Measurements from ENCODE around the gene IMMP2L.

IMMP2L gene

GRCh38 chr7:110827287-110827855, 734.9 kb downstream of the IMMP2L start:
- H3K4me3 ChIP-seq (ENCODE audit: low read depth, low read length): no peak overlapping the region
- no peak for DNase-seq (ENCODE audit: low read depth)
- TF ChIP-seq CTCF (IDR thresholded peaks at IDR 0.05; ENCODE audit: insufficient read depth, low read depth, low read length, missing control alignments): no peak

- no peak for TF ChIP-seq CTCF (IDR thresholded peaks at IDR 0.05; ENCODE audit: insufficient read depth, low read depth, low read length, missing control alignments)
- DNase-seq (ENCODE audit: low read depth): no peak
These were observed 748.3 kb downstream of the IMMP2L start for GRCh38 chr7:110813986-110814385.

GRCh38 chr7:110809832-110810231, 752.5 kb downstream of the IMMP2L start:
- no peak for TF ChIP-seq CTCF (IDR thresholded peaks at IDR 0.05; ENCODE audit: insufficient read depth, low read depth, low read length, missing control alignments)
- no peak for DNase-seq (ENCODE audit: low read depth)

More at GRCh38 chr7:110813986-110814385, 748.3 kb downstream of the IMMP2L start:
- H3K4me3 ChIP-seq (ENCODE audit: low read depth, low read length): no peak overlapping the region

GRCh38 chr7:110808361-110808760, 753.9 kb downstream of the IMMP2L start:
- H3K4me3 ChIP-seq (ENCODE audit: low read depth, low read length): no peak overlapping the region
- TF ChIP-seq CTCF (IDR thresholded peaks at IDR 0.05; ENCODE audit: insufficient read depth, low read depth, low read length, missing control alignments): no peak
- DNase-seq (ENCODE audit: low read depth): no peak

More at GRCh38 chr7:110809832-110810231, 752.5 kb downstream of the IMMP2L start:
- H3K4me3 ChIP-seq (ENCODE audit: low read depth, low read length): no peak overlapping the region

- DNase-seq (ENCODE audit: low read depth): no peak
- TF ChIP-seq CTCF (IDR thresholded peaks at IDR 0.05; ENCODE audit: insufficient read depth, low read depth, low read length, missing control alignments): no peak
- H3K4me3 ChIP-seq (ENCODE audit: low read depth, low read length): no peak overlapping the region
These were observed 757.8 kb downstream of the IMMP2L start for GRCh38 chr7:110804501-110804900.

- no peak for DNase-seq (ENCODE audit: low read depth)
- no peak for TF ChIP-seq CTCF (IDR thresholded peaks at IDR 0.05; ENCODE audit: insufficient read depth, low read depth, low read length, missing control alignments)
- H3K4me3 ChIP-seq (ENCODE audit: low read depth, low read length): no peak overlapping the region
These were observed 758.6 kb downstream of the IMMP2L start for GRCh38 chr7:110803602-110804143.

- no peak for TF ChIP-seq CTCF (IDR thresholded peaks at IDR 0.05; ENCODE audit: insufficient read depth, low read depth, low read length, missing control alignments)
- no peak for DNase-seq (ENCODE audit: low read depth)
These were observed 760.8 kb downstream of the IMMP2L start for GRCh38 chr7:110801502-110801901.

More at GRCh38 chr7:110801502-110801901, 760.8 kb downstream of the IMMP2L start:
- no peak overlapping the region for H3K4me3 ChIP-seq (ENCODE audit: low read depth, low read length)
